OCI-LY7 (cell line): ENCODE data around the gene DLG3. TPM values are rescaled to one million over a fixed set of nuclear protein-coding genes. Genes with fewer than 3 reads are reported as not detected.
"Not testable (repeated sequence)": the region's sequence is repeated elsewhere in the genome, so short reads cannot be mapped to it uniquely, and the experiment has no call there.

Experiments used
- BruUV-seq: library from RNA; stranded (reverse); fragments of 400-500 nt; replicated peaks from 2 replicates; lab custom pipeline; 2021; lab: Mats Ljungman, UMichigan
- CTCF ChIA-PET: fragments of 300-600 bp; sonication (Branson Sonifier 250); formaldehyde crosslinking; loops from one replicate; lab custom pipeline; 2022; ENCODE audit warnings: antibody characterized with exemption; ENCODE audit not compliant: unreplicated experiment; lab: Charles Lee
- POLR2A ChIA-PET: fragments of 300-600 bp; sonication (Branson Sonifier 250); formaldehyde crosslinking; loops from one replicate; lab custom pipeline; 2022; ENCODE audit warnings: antibody characterized with exemption; lab: Charles Lee
- DNase-seq: peaks from one replicate; pipeline ENCODE4 v3.0.0-alpha.2; 2015; ENCODE audit warnings: low spot score
- H2AFZ ChIP-seq: fragments of 200-600 bp; sonication (generic), shearing (Covaris generic); 2 replicates; pipeline ENCODE4 v1.6.1; 2014; ENCODE audit warnings: mild to moderate bottlenecking, antibody characterized with exemption, low read length, moderate library complexity
- H3K27ac ChIP-seq: fragments of 200-600 bp; sonication (generic); 2 replicates; pipeline ENCODE4 v1.5.1; 2014; ENCODE audit warnings: mixed run types, low read depth, mild to moderate bottlenecking, moderate library complexity, low read length, inconsistent platforms; ENCODE audit not compliant: poor library complexity, severe bottlenecking
- H3K36me3 ChIP-seq: fragments of 200-600 bp; sonication (generic); 2 replicates; pipeline ENCODE4 v1.6.1; 2014; ENCODE audit warnings: mild to moderate bottlenecking, antibody characterized with exemption, low read length, moderate library complexity, mixed read lengths; ENCODE audit not compliant: insufficient read depth
- H3K4me1 ChIP-seq: fragments of 200-600 bp; sonication (generic); 2 replicates; pipeline ENCODE4 v1.5.1; 2014; ENCODE audit warnings: mild to moderate bottlenecking, low read length; ENCODE audit not compliant: insufficient read depth, poor library complexity, severe bottlenecking
- H3K4me2 ChIP-seq: fragments of 200-600 bp; sonication (generic); 2 replicates; pipeline ENCODE4 v1.6.1; 2014; ENCODE audit warnings: mild to moderate bottlenecking, low read length
- H3K4me3 ChIP-seq: fragments of 200-600 bp; sonication (generic); 2 replicates; pipeline ENCODE4 v1.5.1; 2014; ENCODE audit warnings: mild to moderate bottlenecking, low read depth, low read length; ENCODE audit not compliant: poor library complexity, severe bottlenecking
- H3K79me2 ChIP-seq: fragments of 200-600 bp; sonication (generic); 2 replicates; pipeline ENCODE4 v1.6.1; 2016; ENCODE audit warnings: low read depth, mild to moderate bottlenecking, low read length, moderate library complexity, mixed read lengths; ENCODE audit not compliant: insufficient read depth
- H3K9me2 ChIP-seq: fragments of 200-600 bp; sonication (generic); 2 replicates; pipeline ENCODE4 v1.6.1; 2016; ENCODE audit warnings: mild to moderate bottlenecking, low read length, mixed read lengths; ENCODE audit not compliant: insufficient read depth
- H3K9me3 ChIP-seq: fragments of 200-600 bp; sonication (generic); 2 replicates; pipeline ENCODE4 v1.6.1; 2014; ENCODE audit warnings: mild to moderate bottlenecking, mixed run types, low read length, mixed read lengths
- H4K20me1 ChIP-seq: fragments of 200-600 bp; sonication (generic); 2 replicates; pipeline ENCODE4 v1.6.1; 2014; ENCODE audit warnings: mild to moderate bottlenecking, antibody characterized with exemption, low read length, moderate library complexity, mixed read lengths; ENCODE audit not compliant: insufficient read depth
- CTCF ChIP-seq: fragments of 200-600 bp; sonication (generic); conservative IDR thresholded peaks from 2 replicates; pipeline ENCODE4 v1.5.1; 2014; ENCODE audit warnings: mild to moderate bottlenecking, antibody characterized with exemption, low read length, moderate library complexity, mixed read lengths
- EZH2phosphoT487 ChIP-seq: fragments of 200-600 bp; sonication (generic); IDR thresholded peaks from 2 replicates; pipeline ENCODE4 v1.6.1; 2018; ENCODE audit warnings: low read depth, borderline replicate concordance, mild to moderate bottlenecking, mixed run types, antibody characterized with exemption, low read length, moderate library complexity, mixed read lengths
- intact Hi-C: fragments of 100-400 bp; cut with micrococcal nuclease; formaldehyde crosslinking; loops from one replicate; pipeline ENCODE4 v1.10.0; 2022; ENCODE audit not compliant: unreplicated experiment
- total RNA-seq, 2 experiments: library from RNA; depleted of rRNA in 1 of 2; stranded (reverse); fragments of >200 nt in 1 of 2; shearing (Covaris generic) in 1 of 2; gene quantifications; 2 replicates each; pipeline ENCODE4 v1.2.3, GENCODE V29; 2014 to 2022

The DLG3 gene
- total RNA-seq, 2 experiments from 2014 or later: 0.06 TPM; not detected in 1

GRCh38 chrX:70505451-70505841 is 60.8 kb downstream of the DLG3 start:
- no peaks in the 10 kb centered on the region for H3K9me3 ChIP-seq
- intact Hi-C loops: no loop called here
- POLR2A ChIA-PET: interaction anchor here (1.1 kb wide), 1 partner anchor 27 kb away, joined by 3 read pairs; no protein-coding TSS in a partner anchor

GRCh38 chrX:70508296-70508911 is 63.8 kb downstream of the DLG3 start:
- Histone ChIP-seq H3K9me2 (no peaks in the 10 kb centered on the region), H3K4me3 (no peak overlapping the region), H3K9me3 (no peaks in the 10 kb centered on the region), H4K20me1 (no peaks in the 10 kb centered on the region), H3K36me3 (no peaks in the 10 kb centered on the region), H3K4me1 (no peaks in the 10 kb centered on the region), H3K4me2 (no peak overlapping the region), H2AFZ (no peak overlapping the region), H3K27ac (no peak overlapping the region), H3K79me2 (no peaks in the 10 kb centered on the region)
- CTCF ChIA-PET: no interaction called here
- intact Hi-C loops: no loop called here
- DNase-seq: no peak
- TF ChIP-seq CTCF (no peak), EZH2phosphoT487 (no peak)
- POLR2A ChIA-PET: no interaction called here
- no TSS peak for BruUV-seq

More at GRCh38 chrX:70505451-70505841, 60.8 kb downstream of the DLG3 start:
- no peaks in the 10 kb centered on the region for H3K9me2 ChIP-seq
- CTCF ChIA-PET: no interaction called here
- no peaks in the 10 kb centered on the region for H3K36me3 ChIP-seq
- H3K27ac ChIP-seq: no peak overlapping the region
- no peak overlapping the region for H2AFZ ChIP-seq
- H3K4me3 ChIP-seq: no peak overlapping the region
- DNase-seq: no peak
- H3K4me2 ChIP-seq: no peak overlapping the region
- TF ChIP-seq CTCF: no peak
- TF ChIP-seq EZH2phosphoT487: no peak
- no TSS peak for BruUV-seq
- no peaks in the 10 kb centered on the region for H3K79me2 ChIP-seq
- no peaks in the 10 kb centered on the region for H3K4me1 ChIP-seq
- H4K20me1 ChIP-seq: no peaks in the 10 kb centered on the region

GRCh38 chrX:70509078-70509477 is 64.4 kb downstream of the DLG3 start:
- no peak overlapping the region for H3K4me3 ChIP-seq
- H2AFZ ChIP-seq: no peak overlapping the region
- CTCF ChIA-PET: no interaction called here
- no peaks in the 10 kb centered on the region for H3K9me3 ChIP-seq
- POLR2A ChIA-PET: no interaction called here
- intact Hi-C loops: no loop called here
- no peaks in the 10 kb centered on the region for H4K20me1 ChIP-seq
- H3K9me2 ChIP-seq: no peaks in the 10 kb centered on the region
- no peak for DNase-seq
- H3K36me3 ChIP-seq: no peaks in the 10 kb centered on the region
- H3K79me2 ChIP-seq: no peaks in the 10 kb centered on the region
- H3K27ac ChIP-seq: no peak overlapping the region
- no TSS peak for BruUV-seq
- TF ChIP-seq CTCF (no peak), EZH2phosphoT487 (no peak)
- no peak overlapping the region for H3K4me2 ChIP-seq
- no peaks in the 10 kb centered on the region for H3K4me1 ChIP-seq

GRCh38 chrX:70515270-70515669 is 70.6 kb downstream of the DLG3 start:
- BruUV-seq, H4K20me1 ChIP-seq, DNase-seq, CTCF ChIA-PET, H3K79me2 ChIP-seq, intact Hi-C loops, H3K4me1 ChIP-seq, H3K4me2 ChIP-seq, H2AFZ ChIP-seq, POLR2A ChIA-PET, H3K4me3 ChIP-seq, H3K9me3 ChIP-seq, H3K36me3 ChIP-seq, H3K9me2 ChIP-seq, H3K27ac ChIP-seq: not testable (repeated sequence)
